ENCODE data around the gene ZRANB3.

DNA sequence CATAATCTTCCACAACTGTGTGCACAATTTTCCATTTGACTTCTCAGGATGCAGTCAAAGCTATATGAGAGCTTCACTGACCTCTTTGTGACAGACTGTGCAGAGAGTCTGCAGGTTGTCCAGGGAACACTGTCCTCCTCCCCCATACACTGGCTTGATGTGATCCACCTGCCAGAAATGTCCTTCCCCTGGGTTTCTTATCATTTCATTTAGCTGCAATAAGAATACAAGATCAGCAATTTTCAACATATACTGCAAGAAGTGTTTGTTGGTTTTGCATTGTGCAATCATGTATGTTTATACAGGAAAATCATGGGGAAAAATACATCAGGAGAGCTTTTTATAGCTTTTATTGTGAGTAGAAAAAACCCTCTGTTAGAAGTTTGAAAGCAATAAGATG, 328.3 kb downstream of the ZRANB3 start:
- TF ChIP-seq POLR2A (IDR thresholded peaks at IDR 0.05) (no peak), CTCF (IDR thresholded peaks at IDR 0.05) (no peak), EP300 (IDR thresholded peaks at IDR 0.05) (no peak)

Data from tibial nerve (tissue), 4 donors.